GM18907 (cell line): ENCODE results near the gene SYNE1.
"Not testable (repeated sequence)": the region's sequence is repeated elsewhere in the genome, so short reads cannot be mapped to it uniquely, and the experiment has no call there.

Source experiments
- ATAC-seq: cut with Tn5 transposase; IDR thresholded peaks from one replicate; pipeline ENCODE4 v1.9.1; 2021; ENCODE audit warnings: mild to moderate bottlenecking, moderate library complexity; ENCODE audit not compliant: unreplicated experiment

Gene SYNE1

DNA sequence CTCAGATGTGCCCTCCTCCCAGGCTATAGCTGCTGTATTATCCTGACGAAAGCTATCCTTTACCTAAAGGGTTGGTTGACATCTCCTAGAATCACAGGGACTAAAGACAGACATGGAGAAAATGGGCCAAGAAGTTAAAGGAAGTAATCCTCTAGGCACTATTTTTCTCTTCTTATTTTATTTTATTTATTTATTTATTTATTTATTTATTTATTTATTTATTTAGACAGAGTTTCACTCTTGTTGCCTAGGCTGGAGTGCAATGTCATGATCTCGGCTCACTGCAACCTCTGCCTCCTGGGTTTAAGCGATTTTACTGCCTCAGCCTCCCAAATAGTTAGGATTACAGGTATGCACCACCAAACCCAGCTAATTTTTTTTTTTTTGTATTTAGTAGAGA, 309.0 kb downstream of the SYNE1 start:
- not testable (repeated sequence) for ATAC-seq

DNA sequence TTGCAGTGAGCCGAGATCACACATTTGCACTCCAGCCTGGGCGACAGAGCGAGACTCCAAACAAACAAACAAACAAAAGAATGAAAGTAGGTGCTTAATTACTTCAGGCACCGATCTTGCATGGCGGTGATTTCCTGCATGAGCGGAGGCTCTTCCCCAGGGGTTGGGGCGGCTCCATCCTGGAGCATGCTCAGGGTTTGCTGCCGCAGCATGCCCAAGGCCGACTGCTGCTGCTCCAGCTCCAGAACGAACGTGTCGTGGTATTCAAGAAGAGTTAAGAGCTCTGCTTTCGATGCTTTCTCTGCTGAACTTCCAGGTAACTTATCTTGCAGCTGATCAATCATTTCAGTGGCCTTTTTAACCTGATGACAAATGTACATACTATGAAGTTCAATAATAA, 313.8 kb downstream of the SYNE1 start:
- no peak for ATAC-seq

DNA sequence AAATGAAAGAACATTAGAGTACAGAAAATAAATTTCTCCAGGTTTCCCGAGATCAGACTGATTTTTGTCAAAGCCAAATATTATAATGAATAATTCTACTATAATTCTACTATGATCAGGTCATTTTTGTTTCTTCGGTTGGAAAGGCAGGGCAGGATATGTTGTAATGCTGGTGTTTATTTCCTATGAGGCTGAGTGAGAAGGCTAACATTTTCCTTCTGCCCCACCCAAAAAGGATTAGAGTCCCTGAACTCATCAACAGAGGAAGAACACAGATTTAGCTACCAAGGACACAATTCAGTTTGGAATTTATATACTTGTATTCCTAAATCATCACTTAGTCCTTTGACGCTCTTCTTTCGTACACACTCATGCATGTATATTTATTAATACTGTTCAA, 318.9 kb downstream of the SYNE1 start:
- no peak for ATAC-seq

DNA sequence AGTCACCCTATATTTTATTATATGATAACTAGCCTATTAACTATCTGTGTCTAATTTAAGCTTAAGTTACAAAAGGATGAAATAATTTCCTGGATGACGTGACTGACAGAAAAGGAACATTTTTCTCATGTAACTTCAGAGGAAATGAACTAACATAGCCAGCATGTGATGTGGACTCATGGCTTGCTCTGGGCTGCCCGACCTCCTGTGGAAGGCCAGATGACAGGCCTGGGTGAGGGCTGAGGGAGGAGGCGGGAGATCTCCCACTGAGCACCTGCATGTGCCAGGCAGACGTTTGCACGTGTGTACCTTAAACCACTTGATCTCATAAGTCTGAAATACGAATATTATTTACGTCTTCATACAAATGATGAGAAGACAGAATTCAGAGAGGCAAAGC, 321.1 kb downstream of the SYNE1 start:
- ATAC-seq, result no peak

DNA sequence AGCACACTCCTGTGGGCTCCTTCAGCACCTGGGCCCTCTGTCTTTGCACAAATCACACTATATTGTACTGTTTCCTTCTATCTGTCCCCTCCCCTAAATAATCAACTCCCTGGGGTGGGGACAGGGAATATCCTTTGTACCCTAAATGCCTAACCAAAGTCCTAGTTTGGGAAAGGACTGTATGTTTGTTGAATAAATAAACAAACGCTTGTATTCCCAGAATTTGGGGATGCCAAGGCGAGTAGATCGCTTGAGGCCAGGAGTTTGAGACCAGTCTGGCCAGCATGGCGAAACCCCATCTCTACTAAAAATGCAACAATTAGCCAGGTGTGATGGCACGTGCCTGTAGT, 322.7 kb downstream of the SYNE1 start:
- ATAC-seq, result no peak

DNA sequence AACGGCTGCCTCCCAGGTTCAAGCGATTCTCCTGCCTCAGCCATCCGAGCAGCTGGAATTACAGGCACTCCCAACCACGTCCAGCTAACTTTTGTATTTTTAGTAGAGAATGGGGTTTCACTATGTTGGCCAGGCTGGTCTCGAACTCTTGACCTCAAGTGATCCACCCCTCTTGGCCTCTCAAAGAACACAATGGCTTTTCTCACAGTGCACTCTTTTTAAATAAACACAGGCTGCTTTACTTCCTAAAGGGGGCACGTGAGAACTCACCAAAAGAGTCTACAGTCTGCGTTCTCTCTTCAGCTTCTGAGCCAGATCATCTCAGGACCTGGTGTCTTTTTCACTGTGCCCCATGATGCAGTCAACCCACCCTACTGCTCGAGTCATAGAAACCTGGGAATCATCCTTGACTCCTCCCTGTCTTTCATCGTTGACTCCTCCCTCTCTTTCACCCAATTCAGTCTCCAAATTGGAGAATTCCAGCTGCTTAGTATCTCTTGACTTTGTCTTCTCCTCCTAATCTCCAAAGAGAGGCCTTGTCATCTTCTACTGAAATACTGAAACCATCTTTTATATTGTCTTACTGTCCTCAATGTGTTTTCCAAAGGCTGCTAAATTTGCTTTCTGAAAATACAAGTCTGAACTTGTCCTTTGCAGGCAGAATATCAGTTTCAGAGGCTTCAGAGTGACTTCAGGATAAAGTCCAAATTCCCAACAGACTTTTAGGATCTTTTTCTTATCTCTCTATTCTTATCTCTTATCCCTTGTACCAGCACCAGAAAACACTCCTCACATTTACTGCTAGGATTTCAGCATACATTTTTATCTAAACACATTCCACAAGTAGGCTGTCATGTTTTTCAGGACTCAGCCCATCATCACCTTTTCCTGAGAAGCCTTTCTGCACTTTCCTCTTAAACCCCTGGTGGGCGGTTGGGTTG, 323.4 kb downstream of the SYNE1 start:
- ATAC-seq, result no peak

DNA sequence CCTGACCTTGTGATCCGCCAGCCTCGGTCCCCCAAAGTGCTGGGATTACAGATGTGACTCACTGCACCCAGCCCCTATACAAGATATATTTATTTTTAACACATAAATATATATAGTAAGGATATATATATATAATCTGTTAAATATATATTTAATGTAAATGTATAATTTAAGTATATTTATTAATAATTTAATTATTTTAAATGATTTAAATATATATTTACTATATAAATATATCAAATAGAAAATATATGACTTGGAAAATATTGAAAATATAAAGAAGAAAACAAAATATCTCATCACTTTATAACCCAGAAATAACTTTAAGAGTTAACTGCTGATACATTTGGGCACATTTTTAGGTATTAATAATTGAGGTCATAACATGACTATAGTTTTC, 324.7 kb downstream of the SYNE1 start:
- ATAC-seq, result no peak

DNA sequence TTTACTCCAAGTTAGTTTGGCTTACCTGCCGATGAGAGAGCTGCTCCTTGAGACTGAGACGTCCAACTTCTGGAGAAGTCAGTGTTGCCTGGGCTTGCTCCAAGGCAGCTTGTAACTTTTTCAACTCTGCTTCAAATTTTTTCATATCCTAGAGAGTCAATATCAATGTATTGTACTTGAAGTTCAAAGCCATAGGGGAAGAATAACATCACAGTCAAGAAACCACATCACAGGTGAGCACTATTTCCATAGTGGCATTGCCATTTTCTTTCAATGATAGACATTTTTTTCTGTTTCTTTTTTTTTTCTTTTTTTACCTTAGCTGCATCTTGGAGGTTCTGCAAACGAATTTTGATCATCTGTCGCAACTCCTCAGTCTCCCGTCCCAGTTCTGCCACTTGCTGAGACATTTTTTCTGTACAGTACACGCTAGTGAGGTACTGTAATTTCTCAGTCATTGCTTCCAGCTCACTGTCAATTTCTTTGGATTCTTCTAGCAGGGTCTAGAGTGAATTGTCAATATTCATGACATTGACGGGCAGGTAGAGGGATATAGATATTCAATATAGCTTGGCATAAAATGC, 326.7 kb downstream of the SYNE1 start:
- ATAC-seq, result no peak

DNA sequence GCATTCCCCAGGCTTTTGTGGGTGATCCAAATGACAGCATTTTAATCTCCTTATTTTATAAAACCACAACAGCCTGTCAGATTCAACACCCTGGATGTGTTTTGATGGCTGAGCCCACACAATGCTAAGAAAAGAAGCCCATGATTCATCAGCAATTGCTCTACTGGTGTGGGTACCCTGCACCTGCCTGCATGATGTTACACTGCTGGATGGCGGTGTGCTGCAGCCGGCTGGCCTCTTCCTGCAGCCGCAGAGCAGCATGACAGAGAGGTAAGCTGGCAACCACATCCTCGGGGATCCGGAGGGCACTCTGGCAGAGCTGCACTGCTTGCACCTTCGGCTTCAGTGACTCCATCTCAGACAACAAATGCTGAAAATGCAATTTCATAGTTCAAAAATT, 327.5 kb downstream of the SYNE1 start:
- peak; percentile 83 for ATAC-seq

DNA sequence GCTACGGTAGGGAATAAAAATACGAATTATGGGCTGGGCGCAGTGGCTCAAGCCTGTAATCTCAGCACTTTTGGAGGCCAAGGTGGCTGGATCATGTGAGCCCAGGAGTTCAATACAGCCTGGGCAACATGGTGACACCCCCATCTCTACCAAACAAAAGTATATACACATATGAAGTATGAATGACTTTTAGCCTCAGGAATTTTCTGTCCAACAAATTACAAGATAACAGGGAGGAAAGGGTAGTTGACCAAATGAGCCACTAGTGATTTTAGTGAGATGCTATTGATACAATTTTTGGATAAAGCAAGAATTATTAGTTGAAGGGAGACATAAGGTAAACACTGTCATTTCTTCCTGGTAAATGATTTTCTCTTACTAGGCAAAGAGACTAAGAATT, 328.2 kb downstream of the SYNE1 start:
- no peak for ATAC-seq

DNA sequence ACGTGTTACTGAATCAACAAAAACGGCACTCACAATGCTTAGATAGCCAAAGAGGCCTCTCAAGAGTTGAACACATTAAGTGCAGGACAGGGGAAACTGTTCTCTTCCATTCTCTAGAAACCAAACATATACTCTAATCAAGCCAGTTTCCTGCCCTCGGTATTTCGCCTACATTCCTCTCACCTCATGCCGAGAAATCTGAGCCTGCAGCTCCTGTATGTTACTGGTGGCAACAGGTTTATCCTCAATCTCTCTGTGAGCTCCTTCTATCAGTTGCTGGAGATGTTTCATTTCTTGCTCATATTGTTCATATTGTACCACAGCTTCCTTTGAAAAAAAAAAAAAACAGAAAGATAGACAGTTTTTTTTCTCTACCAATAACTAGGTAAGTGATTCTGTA, 328.9 kb downstream of the SYNE1 start:
- no peak for ATAC-seq

DNA sequence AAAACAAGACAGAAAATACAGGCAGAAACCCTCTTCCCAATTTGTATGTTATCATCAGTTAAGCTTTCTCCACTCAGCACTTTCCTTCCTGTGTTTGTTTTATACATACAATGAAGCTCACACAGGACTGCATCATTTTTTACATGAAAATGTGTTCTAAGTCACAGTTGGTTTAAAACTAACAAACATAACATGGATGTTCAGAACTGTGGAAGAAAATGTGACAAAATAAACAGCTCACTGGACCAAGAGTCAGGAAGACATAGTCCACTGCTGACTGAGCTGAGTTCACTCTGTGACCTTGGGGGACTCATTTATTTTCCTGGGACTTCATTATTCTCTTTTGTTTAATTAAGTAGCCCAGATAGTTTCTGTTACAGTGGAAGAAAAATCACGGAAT, 331.5 kb downstream of the SYNE1 start:
- ATAC-seq, result no peak

DNA sequence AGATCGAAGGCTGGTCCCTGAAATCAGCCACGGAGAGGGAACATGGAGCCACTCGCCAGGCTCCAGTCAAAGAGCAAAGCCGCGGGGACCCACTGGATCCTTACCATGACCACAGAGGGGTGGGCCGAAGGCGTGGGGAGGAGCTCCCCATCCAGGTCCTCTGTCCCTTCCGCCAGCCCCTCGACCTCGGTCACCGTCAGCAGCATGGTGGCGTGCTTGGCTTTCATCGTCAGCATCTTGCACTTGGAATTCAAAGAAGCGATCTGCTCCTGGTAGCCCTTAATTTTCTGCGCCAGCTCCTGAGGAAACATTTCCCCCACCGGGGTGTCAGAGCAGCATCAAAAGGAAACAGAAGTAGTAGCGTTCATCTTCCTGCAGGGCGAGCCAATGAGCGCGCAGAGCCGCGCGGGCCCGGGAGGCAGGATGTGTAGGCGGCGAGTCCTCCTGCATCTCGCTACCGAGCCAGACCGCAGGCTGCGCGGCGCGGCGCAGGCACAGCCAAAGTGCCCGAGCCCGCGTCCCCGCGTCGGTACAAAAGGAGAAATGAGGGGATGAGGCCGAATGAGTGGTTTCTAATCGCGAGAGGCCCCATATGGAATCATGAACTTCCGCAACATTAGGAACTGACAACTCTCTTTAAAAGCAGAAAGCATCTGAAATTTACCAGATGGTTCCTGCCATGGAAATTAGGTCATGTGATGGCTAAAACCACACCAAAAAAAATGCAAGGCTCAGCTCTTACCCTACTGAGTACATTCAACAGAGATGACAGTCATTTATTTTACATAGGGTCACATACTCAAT, 335.2 kb downstream of the SYNE1 start:
- peak; percentile 96 for ATAC-seq

DNA sequence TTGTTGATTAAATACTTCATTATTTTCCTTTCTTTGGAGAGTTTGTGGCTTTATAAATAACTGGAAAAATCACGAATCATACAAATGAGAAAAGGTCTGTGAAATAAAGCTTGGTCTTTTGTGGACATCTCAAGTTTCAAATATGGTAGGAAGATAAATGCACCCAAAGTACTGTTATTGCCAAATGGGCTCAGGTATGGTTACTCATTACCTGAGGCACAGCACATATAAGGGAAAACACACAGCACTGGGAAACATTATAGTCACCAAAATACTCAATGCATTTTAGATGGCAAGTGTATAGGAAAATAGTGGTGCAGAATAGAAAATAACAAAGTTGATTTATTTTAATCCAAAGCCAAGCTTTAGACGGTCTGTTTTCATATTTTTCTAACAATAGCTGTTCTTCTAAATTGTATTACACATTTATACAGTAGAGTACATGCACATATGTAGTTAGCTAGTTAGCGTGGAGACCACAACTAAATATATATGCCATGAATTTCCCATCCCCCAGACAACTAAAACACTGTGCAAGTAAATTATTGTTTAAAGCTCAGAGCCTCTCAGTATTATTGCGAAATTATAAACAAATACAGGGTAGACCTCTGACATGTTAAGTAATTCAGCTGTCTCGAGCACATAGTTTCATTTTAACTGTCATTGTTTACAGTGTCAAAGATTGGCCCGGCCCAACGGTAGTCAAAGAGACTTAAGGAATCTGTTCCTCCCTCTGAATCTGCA, 336.0 kb downstream of the SYNE1 start:
- peak; percentile 41 for ATAC-seq

DNA sequence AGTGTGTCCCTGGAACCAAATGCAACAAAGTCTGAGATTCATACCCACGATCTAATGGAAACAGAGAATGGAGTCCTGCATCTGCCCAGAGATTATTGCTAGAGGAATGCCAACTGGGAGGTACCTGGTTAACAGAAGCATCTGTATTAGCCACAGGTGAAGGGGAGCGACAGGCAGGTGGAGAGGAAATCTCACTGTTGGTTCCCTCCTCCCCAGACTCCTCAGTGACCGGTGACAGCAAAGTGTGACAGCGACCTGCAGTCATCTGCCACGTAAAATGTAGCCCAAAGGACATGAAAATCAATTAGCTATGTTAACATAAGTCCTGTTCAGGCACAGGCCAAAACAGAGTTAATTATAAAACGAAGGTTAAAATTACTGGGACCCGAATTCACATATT, 336.6 kb downstream of the SYNE1 start:
- no peak for ATAC-seq

DNA sequence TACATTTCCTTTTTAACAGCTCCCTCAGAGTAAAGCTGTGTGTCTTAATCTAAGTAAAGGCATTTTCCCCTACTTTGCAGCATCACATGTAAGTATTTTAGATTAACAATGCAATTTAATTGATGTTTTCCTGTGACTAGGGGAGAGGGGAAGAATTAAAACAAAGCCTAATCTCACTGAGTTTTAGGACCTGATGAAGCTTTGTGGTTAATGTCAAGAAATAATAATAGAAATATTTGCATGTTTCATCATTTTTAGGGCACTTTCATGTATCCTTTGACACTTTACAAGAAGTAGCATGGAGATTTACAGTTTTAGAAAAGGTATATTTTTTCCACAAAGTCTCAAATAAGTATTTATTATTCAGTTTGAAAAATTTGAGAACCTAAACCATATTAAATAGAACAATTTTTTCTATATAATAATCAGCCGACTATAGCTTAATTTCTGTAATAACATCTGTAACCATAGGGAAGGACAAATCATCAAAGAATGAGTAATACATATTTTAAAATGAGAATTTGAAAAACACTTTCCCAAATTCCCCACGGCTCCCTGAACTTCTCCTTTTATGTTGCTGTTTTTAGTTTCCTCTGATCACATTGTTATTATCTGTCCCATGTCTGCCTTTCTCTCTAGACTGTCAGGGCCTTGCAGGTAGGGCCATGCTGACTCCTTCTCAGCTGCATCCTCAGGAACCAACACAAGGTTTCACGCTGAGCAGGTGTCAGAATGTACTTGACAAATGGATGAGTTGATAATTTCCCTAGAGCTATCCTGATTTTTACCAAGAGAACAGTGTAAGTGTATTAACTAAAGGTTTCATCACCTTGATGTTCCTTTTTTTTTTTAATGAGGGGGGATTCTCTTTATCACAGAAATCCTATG, 338.1 kb downstream of the SYNE1 start:
- ATAC-seq, result no peak

DNA sequence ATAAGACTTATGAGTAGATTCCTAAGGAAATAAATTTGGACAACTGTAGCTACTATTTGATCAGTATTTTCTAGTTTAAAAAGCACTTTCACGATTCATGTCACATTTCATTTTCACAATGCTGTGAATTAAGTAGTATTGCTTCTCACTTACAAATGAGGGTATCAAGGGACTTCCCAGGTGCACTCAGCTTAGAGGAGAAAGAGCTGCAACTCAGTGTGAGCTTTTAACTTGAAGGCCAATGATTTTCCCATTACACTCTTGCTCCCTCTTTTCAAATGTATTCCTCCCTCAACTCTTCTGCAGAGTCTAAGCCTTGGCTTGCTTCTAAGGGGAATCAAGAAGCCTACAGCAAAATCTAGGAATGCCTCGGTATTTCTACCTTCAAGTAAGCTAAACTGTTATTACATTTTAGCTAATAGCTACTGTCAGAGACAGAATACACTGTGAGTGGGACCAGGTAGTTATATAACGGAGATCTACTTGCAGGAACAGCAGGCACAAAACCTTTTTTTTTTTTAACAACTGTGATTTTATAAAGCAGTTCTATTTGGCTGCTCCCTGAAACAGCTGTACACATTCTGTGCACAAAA, 339.0 kb downstream of the SYNE1 start:
- no peak for ATAC-seq

DNA sequence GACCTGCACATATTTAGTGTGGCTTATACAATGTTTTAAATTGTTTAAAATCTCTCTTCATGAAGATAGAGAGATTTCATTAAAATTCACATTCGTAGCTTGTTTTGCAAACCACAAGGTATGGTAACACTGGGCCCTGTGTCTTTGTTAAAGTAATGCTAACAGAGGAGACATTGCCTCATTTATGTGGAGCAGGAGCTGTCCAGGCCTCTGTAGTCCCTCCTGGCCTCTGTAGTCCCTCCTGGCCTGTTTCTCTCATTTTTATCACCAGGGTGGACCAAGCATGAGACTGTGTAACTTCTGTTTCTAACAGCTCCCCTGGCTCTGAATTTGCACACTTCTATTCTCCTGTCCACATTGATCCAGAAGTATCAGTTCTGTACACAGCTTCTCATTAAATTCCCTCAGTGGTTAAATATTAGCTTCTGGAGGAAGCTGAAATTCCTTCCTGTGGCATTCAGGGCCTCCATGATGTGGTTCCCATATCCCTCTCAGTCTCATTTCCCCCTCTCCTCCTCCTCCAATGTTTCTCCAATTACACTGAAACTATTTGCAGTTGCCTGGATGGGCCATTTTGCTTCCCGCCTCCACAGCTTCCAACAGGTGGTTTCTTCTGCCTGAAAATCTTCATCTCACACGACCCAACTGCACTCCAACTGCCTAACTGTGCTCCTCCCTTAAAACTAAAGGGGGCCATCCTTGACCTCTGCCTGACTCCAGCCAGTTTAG, 340.4 kb downstream of the SYNE1 start:
- ATAC-seq, result no peak

DNA sequence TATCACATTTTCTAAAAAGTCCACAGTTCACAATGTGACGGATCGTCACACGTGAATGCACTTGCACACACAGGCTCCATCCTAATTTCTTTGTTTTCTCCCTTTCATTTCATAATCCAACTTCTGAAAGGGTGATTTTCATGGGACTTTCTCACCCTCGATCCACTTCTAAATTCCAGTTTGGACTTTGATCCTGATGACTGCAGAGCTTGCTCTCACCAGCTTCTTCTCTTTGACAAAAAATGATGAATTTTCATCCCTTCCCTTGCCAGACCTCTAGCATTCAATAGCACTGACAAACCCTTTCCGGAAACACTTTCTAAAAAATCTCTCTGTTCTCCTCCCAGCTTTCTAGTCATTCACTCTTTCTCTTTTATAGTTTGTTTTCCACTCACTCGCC, 341.2 kb downstream of the SYNE1 start:
- ATAC-seq, result no peak
